HFF-Myc (cell line): ENCODE results near the gene ATG9A.

Source experiments
- DNase-seq: peaks from one replicate; pipeline ENCODE4 v3.0.0-alpha.2; 2011; ENCODE audit warnings: low read depth; ENCODE audit errors: extremely low read depth
- H3K4me3 ChIP-seq: replicated peaks from 2 replicates; pipeline ENCODE4 v1.5.1; 2011; ENCODE audit warnings: low read depth, mild to moderate bottlenecking, control low read depth, low read length
- TF ChIP-seq, protein P1 (sequence below): IDR thresholded peaks from 2 replicates; pipeline ENCODE4 v1.5.1; 2012; ENCODE audit warnings: mild to moderate bottlenecking, low read depth, low read length, control low read depth; ENCODE audit errors: missing control alignments

The ATG9A gene

DNA sequence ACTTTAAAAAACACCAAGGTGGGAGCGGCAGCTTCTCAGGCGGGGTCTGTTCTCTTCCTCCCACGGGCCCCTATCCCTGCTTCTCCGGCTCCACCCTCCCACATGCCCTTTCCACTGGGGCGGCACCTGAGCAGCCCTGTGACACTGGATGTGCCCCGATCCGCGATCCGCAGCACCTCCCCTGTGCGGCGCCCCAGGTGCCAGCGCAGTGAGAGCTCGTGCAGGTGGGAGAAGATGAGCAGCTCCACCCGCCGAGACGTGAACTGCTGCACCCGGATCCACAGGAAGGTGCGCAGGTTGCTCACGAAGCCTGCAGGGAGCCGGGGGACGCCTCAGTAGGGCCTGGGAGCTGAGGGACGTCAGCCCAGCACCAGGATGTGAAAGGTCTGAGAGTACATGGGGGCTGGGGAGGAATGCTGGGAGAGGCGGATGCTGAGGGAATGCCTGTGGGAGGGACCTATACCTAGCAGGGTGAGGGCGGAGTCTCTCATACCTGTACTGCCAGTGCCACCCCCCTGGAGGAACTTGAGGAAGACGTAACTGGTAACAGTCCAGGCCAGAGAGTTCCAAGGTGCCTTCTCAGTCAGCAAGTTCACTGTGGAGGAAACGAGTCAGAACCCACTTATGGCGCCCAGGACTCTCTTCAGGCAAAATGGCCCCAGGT lies 13.4 kb downstream of the ATG9A start:
- H3K4me3 ChIP-seq, result no peak overlapping the region
- no peak for DNase-seq
- TF ChIP-seq, protein P1, sequence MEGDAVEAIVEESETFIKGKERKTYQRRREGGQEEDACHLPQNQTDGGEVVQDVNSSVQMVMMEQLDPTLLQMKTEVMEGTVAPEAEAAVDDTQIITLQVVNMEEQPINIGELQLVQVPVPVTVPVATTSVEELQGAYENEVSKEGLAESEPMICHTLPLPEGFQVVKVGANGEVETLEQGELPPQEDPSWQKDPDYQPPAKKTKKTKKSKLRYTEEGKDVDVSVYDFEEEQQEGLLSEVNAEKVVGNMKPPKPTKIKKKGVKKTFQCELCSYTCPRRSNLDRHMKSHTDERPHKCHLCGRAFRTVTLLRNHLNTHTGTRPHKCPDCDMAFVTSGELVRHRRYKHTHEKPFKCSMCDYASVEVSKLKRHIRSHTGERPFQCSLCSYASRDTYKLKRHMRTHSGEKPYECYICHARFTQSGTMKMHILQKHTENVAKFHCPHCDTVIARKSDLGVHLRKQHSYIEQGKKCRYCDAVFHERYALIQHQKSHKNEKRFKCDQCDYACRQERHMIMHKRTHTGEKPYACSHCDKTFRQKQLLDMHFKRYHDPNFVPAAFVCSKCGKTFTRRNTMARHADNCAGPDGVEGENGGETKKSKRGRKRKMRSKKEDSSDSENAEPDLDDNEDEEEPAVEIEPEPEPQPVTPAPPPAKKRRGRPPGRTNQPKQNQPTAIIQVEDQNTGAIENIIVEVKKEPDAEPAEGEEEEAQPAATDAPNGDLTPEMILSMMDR, result no peak

DNA sequence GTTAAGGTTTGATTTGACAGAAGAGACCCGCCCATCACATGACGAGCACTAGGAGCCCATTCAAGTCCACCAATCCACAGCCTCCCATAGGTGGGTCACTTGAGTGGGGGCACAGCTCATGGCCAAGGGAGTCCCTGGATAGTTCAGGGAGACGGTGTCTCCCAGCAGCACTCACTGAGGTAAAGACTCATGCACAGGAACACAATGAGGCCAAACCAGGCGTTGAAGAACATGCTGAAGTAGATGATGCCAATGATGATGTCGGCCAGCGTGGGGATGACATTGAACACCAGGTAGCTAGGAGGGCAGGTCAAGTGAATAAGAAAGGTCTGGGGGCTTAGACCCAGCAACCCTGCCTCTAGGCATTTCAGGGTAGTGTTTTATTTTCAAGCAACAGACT lies 14.7 kb downstream of the ATG9A start:
- TF ChIP-seq, protein P1, result no peak
- no peak for DNase-seq

DNA sequence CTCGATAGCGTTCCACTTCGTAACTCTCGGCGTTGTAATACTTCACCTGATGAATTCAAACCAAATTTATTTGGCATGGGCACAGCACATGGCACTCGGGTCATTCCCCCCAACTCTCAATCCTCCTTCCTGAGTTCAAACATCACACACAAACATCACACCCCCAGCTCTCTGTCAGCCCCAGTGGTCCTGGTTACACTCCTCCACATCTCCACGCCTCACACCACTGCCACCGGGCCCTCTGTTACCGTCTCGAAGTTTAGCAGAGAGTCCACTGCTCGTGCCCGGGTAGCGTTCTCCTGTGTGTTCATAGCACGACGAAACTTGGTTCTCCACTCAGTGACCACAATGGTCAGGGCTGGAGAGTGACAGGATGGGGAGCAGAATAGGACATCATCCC lies 15.3 kb downstream of the ATG9A start:
- H3K4me3 ChIP-seq, result no peak overlapping the region
- TF ChIP-seq, protein P1, result no peak
- DNase-seq, result no peak

More for the DNA sequence above, 14.7 kb downstream of the ATG9A start:
- no peak overlapping the region for H3K4me3 ChIP-seq

DNA sequence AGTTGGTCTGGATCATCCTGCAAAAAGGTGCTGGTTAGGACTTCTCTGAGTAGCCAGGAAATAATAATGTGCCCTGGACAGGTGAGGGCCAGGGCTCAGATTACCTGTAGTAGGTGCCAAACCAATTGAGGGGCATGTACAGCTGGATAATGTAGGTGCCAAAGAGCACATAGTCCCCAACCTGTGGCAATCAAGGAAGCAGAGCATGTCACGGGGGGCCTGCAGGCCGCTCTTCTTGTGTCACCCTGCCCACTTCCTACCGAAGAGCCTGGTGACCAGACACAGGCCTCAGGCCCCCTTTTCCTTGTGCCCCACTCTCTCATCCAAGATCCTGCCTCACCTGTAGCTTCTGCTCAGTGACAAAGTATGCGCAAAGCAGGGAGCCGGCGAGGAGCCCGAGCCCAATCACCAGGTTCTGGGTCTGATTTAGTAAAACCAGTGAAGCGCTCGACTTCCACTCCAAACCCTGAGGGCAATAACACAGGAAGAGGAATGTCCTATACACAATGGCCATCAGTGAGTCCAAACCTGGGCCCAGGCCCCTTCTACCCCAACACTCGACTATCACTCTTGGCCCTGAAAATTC lies 15.9 kb downstream of the ATG9A start:
- TF ChIP-seq, protein P1, result no peak
- no peak overlapping the region for H3K4me3 ChIP-seq
- no peak for DNase-seq

GRCh38 chr2:219213026-219213415 lies 16.4 kb downstream of the ATG9A start:
- DNase-seq, result no peak
- H3K4me3 ChIP-seq, result no peak overlapping the region
- TF ChIP-seq, protein P1, result no peak

- H3K4me3 ChIP-seq, result no peak overlapping the region
- DNase-seq, result no peak
- TF ChIP-seq, protein P1, result no peak
Observed at GRCh38 chr2:219210886-219211362, 18.5 kb downstream of the ATG9A start.
